PC-9 (cell line): ENCODE measurements around the gene TIAM2. TPM values are rescaled to one million over a fixed set of nuclear protein-coding genes. Genes with fewer than 3 reads are reported as not detected.

Experiments
- BruUV-seq: library from RNA; stranded (reverse); fragments of 400-500 nt; replicated peaks from 2 replicates; lab custom pipeline; 2021; lab: Mats Ljungman, UMichigan
- CTCF ChIA-PET: fragments of 300-600 bp; sonication (Branson Sonifier 250); formaldehyde crosslinking; loops from one replicate; lab custom pipeline; 2022; ENCODE audit warnings: antibody characterized with exemption; lab: Charles Lee
- POLR2A ChIA-PET: fragments of 300-600 bp; sonication (Branson Sonifier 250); formaldehyde crosslinking; loops from one replicate; lab custom pipeline; 2022; ENCODE audit warnings: antibody characterized with exemption; ENCODE audit not compliant: unreplicated experiment; lab: Charles Lee
- DNase-seq, 2 experiments: peaks; one replicate each; pipeline versions ENCODE4 v3.0.0 to v3.0.0-alpha.2; 2015 to 2022; ENCODE audit warnings: mixed read lengths in 1 of 2
- H2AFZ ChIP-seq: fragments of 200-600 bp; sonication (generic); 2 replicates; pipeline ENCODE4 v1.8.1; 2017; ENCODE audit warnings: antibody characterized with exemption
- H3F3A ChIP-seq: fragments of 200-600 bp; sonication (generic); 2 replicates; pipeline ENCODE4 v1.8.1; 2017; ENCODE audit warnings: antibody characterized with exemption, mild to moderate bottlenecking, low read depth; ENCODE audit not compliant: insufficient read depth
- H3K27ac ChIP-seq: fragments of 200-600 bp; sonication (generic); 2 replicates; pipeline ENCODE4 v1.6.1; 2016; ENCODE audit warnings: mixed run types
- H3K27me3 ChIP-seq: fragments of 200-600 bp; sonication (generic); 2 replicates; pipeline ENCODE4 v1.6.1; 2016; ENCODE audit warnings: low read depth, mixed run types; ENCODE audit not compliant: insufficient read depth
- H3K36me3 ChIP-seq: fragments of 200-600 bp; sonication (generic); 2 replicates; pipeline ENCODE4 v1.6.1; 2016; ENCODE audit warnings: low read depth, mixed run types
- H3K4me1 ChIP-seq: fragments of 200-600 bp; sonication (generic); replicated peaks from 2 replicates; pipeline ENCODE4 v1.6.1; 2016; ENCODE audit warnings: mixed run types; ENCODE audit not compliant: insufficient read depth
- H3K4me2 ChIP-seq: fragments of 200-600 bp; sonication (generic); 2 replicates; pipeline ENCODE4 v1.6.1; 2017; ENCODE audit warnings: mixed run types
- H3K4me3 ChIP-seq: fragments of 200-600 bp; sonication (generic); 2 replicates; pipeline ENCODE4 v1.6.1; 2016; ENCODE audit warnings: mixed run types
- H3K79me2 ChIP-seq: fragments of 200-600 bp; sonication (generic); 2 replicates; pipeline ENCODE4 v1.6.1; 2017; ENCODE audit warnings: low read depth, mixed run types
- H3K9me2 ChIP-seq: fragments of 200-600 bp; sonication (generic); 2 replicates; pipeline ENCODE4 v1.8.1; 2017; ENCODE audit warnings: mild to moderate bottlenecking; ENCODE audit not compliant: insufficient read depth
- H3K9me3 ChIP-seq: fragments of 200-600 bp; sonication (generic); 2 replicates; pipeline ENCODE4 v1.8.1; 2016; ENCODE audit warnings: low read depth; ENCODE audit not compliant: insufficient read depth
- H4K20me1 ChIP-seq: fragments of 200-600 bp; sonication (generic); 2 replicates; pipeline ENCODE4 v1.8.1; 2017; ENCODE audit not compliant: insufficient read depth
- EZH2 ChIP-seq: fragments of 200-600 bp; sonication (generic); IDR thresholded peaks from 2 replicates; pipeline ENCODE4 v1.8.0; 2017; ENCODE audit warnings: antibody characterized with exemption, low read depth
- intact Hi-C: fragments of 100-400 bp; cut with micrococcal nuclease; formaldehyde crosslinking; loops from one replicate; pipeline ENCODE4 v1.10.0; 2022; ENCODE audit not compliant: unreplicated experiment
- total RNA-seq: library from RNA; stranded (reverse); gene quantifications from 2 replicates; pipeline ENCODE4 v1.2.3, GENCODE V29; 2021
- TF ChIP-seq, protein P1 (sequence below): fragments of 200-600 bp; sonication (generic); conservative IDR thresholded peaks from 2 replicates; pipeline ENCODE4 v1.6.1; 2017; ENCODE audit warnings: mixed run types, antibody characterized with exemption, mild to moderate bottlenecking, moderate library complexity

The TIAM2 gene
- total RNA-seq, 1 experiment from 2014 or later: 11.4 TPM

DNA sequence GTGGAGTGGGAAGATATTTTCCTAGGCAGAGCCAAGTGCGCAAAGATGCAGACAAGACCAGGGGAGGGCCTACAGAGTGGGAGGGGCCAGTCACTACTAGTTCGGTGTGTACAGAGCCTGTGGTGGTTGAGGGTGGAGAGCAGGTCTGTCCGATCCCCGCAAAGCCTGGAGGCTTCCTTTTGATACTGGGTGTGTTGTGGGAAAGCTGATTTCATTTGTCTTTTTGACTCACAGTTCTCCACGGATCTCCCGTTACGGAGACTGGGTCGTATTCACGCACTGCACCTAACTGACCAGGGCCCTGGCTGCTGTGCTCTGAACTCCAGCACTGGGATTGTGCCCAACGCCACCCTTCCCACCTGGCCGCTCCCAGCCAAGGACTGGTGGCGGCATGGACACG, 1.4 kb upstream of the TIAM2 start:
- no TSS peak for BruUV-seq
- no peak for TF ChIP-seq EZH2
- TF ChIP-seq, protein P1, sequence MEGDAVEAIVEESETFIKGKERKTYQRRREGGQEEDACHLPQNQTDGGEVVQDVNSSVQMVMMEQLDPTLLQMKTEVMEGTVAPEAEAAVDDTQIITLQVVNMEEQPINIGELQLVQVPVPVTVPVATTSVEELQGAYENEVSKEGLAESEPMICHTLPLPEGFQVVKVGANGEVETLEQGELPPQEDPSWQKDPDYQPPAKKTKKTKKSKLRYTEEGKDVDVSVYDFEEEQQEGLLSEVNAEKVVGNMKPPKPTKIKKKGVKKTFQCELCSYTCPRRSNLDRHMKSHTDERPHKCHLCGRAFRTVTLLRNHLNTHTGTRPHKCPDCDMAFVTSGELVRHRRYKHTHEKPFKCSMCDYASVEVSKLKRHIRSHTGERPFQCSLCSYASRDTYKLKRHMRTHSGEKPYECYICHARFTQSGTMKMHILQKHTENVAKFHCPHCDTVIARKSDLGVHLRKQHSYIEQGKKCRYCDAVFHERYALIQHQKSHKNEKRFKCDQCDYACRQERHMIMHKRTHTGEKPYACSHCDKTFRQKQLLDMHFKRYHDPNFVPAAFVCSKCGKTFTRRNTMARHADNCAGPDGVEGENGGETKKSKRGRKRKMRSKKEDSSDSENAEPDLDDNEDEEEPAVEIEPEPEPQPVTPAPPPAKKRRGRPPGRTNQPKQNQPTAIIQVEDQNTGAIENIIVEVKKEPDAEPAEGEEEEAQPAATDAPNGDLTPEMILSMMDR: no peak
- Histone ChIP-seq H4K20me1 (no peaks in the 10 kb centered on the region), H3K4me3 (no peak overlapping the region), H3K36me3 (no peaks in the 10 kb centered on the region), H3K4me2 (no peak overlapping the region), H3K9me3 (no peaks in the 10 kb centered on the region), H3K4me1 (peaks cover 17% of the 10 kb centered on the region), H3K9me2 (no peaks in the 10 kb centered on the region), H3F3A (no peaks in the 10 kb centered on the region; the same call in 1 of the 2 replicates), H3K27ac (no peak overlapping the region), H2AFZ (no peak overlapping the region), H3K27me3 (peaks cover 19% of the 10 kb centered on the region), H3K79me2 (no peaks in the 10 kb centered on the region)
- POLR2A ChIA-PET: no interaction called here
- intact Hi-C loops: loop anchor here (2.0 kb wide), 1 partner anchor 181 kb away; no protein-coding TSS in a partner anchor
- CTCF ChIA-PET: no interaction called here
- no peak for DNase-seq

DNA sequence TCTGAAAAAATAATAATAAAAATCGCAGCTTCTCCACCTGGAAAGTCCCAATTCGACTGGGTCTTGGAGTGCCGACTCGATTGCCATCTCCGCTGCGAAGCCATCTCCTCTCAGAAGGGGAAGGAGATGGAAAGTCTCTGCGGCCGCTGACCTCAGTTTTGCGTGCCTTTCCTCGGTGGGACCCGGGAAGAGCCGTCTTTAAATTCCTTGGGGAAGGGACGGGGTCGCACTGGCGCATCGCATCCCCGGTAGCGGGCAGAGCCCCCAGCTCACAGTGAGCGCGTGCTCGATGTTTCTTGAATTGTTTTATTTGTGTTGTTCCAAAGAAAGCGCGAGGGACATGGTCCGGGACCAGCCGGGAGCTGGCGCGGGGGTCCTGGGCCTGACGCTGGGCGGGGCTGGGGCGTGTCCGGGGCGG, 270 bp upstream of the TIAM2 start:
- Histone ChIP-seq H3K36me3 (no peaks in the 10 kb centered on the region), H3K9me3 (no peaks in the 10 kb centered on the region), H3K4me3 (no peak overlapping the region), H3K4me2 (peak overlapping the region; percentile 90; the same call in 1 of the 2 replicates), H3K27me3 (peaks cover 19% of the 10 kb centered on the region), H3F3A (no peaks in the 10 kb centered on the region; the same call in 1 of the 2 replicates), H3K27ac (no peak overlapping the region), H4K20me1 (no peaks in the 10 kb centered on the region), H3K9me2 (no peaks in the 10 kb centered on the region), H2AFZ (no peak overlapping the region), H3K79me2 (no peaks in the 10 kb centered on the region), H3K4me1 (peaks cover 17% of the 10 kb centered on the region)
- BruUV-seq: no TSS peak
- ChIA-PET POLR2A (no interaction called here), CTCF (interaction anchor here (0.6 kb wide), 1 partner anchor 181 kb away, joined by 6 read pairs; no protein-coding TSS in a partner anchor)
- intact Hi-C loops: loop anchor here (2.0 to 5.0 kb wide), 2 partner anchors 63 to 180 kb away; no protein-coding TSS in a partner anchor
- no peak for TF ChIP-seq EZH2
- TF ChIP-seq, protein P1: no peak
- DNase-seq: no peak

DNA sequence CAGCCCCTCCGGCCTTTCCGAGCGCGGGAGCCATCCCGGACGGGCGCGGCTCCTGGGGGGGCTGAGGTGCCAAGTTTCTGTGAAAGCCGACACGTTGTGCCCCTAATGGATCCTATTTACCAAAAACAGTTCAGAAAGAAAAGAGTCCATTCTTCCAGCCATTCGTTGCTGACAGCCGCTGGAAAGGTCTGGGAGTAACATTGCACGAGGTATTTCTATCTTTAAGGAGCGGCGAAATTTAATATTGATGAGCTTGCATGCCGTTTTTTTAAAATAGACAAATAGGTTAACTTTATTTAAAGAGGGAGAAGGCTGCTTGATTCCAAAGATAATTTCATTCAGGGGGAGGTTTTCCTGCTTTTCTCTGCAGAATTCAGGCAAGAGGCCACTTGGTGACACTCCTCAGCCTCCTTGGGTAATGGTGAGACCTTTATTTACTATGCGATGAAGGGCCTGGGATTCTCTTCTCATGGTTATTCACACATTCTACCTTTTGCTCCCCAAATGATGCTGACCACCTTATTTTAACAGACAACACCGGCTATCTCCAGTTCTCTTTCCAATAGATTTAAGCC, 988 bp downstream of the TIAM2 start:
- CTCF ChIA-PET: no interaction called here
- peak overlapping the region; percentile 90 for H3K4me2 ChIP-seq
- TF ChIP-seq, protein P1: no peak
- no peak for TF ChIP-seq EZH2
- peaks cover 17% of the 10 kb centered on the region for H3K4me1 ChIP-seq
- POLR2A ChIA-PET: no interaction called here
- TSS peak; percentile 35 for BruUV-seq
- no peak overlapping the region for H3K27ac ChIP-seq
- H3K4me3 ChIP-seq: peak overlapping the region; percentile 59
- intact Hi-C loops: loop anchor here (5.0 kb wide), 1 partner anchor 64 kb away; no protein-coding TSS in a partner anchor
- H4K20me1 ChIP-seq: no peaks in the 10 kb centered on the region
- no peak for DNase-seq
- H3K36me3 ChIP-seq: no peaks in the 10 kb centered on the region
- peaks cover 19% of the 10 kb centered on the region for H3K27me3 ChIP-seq
- no peaks in the 10 kb centered on the region for H3K9me3 ChIP-seq
- H3K9me2 ChIP-seq: no peaks in the 10 kb centered on the region
- H2AFZ ChIP-seq: peak overlapping the region; percentile 80
- H3F3A ChIP-seq: no peaks in the 10 kb centered on the region; the same call in 1 of the 2 replicates
- no peaks in the 10 kb centered on the region for H3K79me2 ChIP-seq
